GM19452 (cell line): ENCODE results near the gene FAM222A.

Experiments used
- ATAC-seq: cut with Tn5 transposase; IDR thresholded peaks from one replicate; pipeline ENCODE4 v1.9.1; 2021; ENCODE audit not compliant: unreplicated experiment

The FAM222A gene

DNA sequence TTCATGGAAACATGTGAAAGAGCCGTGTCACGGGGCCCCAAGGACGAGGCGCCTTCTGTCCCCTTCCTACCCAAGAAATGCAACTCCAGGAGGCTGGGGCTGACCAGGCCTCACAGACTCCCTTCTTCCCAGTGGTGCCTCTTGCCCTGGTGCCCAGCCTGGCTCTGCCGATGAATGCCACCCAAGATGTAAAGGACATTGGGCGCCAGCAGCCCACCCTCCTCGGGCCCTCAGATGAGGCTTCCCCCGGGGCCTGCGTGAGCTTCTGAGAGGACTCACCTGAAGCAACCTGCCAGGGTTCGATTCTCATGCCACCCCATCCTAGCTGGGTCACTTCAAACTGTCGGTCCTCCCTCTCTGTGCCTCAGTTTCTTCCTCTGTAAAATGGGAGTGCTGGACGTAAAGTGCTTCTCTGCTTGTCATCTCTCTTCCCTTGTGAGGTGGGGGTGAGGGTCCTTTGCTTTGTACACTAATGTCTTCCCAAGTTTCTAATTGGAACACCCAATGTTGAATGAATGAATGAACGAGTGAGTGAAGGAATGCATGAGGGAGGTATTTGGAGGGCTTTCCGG is 10.8 kb downstream of the FAM222A start:
- ATAC-seq = no peak

DNA sequence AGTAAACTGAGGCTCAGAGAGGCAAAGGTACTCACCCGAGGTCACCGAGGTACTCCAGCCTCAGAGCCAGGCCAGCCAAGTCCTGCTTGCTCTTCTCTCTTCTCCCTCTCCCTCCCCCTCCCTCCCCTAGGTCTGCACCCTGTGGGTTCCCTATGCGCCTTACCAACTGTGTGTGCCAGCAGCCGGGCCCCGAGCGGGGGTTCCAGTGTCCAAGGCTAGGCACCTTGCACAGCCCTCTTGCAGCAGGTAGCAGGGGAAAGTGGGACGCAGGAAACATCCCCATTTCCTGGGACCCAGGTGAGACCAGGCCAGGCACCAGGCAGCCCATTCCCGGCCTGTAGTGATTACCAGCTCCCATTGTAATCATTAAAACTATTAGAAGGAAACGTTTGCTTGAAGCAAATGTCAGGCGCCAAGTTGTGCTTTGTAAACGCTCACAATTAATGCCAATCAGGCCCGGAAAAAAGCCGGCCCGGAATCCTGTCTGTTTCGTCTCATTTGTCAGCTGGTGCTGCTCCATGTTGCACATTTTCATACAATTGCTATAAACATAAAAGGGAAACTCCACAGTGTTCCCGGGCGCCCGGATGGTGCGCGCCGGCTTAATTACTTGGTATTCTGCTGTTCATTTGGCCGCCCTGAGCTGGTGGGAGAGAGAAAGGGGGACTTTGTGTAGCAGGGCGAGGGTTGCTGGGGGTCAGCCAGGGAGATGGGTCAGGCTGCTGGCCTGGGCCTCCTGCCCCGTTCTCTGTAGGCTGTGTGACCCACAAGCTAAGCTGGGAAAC is 11.9 kb downstream of the FAM222A start:
- no peak for ATAC-seq

DNA sequence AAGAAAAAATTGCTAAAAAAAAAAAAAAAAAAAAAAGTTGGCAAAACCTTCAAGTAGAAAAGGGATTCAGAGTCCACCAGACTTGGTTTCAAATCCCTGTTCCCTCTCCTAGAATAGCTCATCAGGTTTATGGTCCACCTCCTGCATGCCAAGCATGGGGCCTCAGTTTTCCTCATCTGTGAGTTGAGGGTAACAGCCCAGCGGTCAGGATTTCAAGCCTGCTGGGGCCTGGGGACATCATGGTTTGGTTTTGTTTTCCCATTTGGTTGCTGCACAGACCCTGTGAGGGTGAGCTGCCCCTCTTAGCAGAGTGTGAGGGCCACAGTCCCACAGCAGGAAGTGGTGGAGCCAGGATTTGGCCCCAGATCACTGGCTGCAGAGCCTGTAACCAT is 12.5 kb downstream of the FAM222A start:
- ATAC-seq = no peak

DNA sequence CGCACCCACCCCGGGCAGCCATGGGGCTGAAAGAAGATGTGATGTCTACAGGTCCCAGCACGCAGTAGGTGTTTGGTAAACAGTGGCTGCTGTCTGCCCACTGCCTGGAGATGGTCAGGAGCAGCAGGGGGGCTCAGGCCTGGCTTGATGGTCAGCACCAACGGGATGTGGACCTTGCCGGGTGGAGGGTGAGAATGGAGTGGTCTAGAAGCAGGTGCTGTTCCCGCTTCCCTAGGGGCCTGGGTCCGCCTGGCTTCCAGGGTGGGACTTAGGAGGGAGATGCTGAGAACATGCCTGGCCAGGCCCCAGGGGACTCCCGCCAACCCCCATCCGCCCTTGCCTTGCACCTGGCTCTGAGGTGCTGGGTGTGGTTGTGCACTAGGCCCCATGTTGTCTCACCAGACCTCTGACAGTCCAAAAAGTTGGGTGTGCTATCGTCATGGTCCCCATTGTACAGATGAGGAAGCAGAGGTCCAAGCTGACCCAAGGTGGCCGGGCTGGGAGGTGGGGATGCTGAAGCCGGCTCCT is 12.9 kb downstream of the FAM222A start:
- ATAC-seq = no peak

- ATAC-seq = no peak
These were observed 13.6 kb downstream of the FAM222A start for GRCh38 chr12:109727039-109727723.

DNA sequence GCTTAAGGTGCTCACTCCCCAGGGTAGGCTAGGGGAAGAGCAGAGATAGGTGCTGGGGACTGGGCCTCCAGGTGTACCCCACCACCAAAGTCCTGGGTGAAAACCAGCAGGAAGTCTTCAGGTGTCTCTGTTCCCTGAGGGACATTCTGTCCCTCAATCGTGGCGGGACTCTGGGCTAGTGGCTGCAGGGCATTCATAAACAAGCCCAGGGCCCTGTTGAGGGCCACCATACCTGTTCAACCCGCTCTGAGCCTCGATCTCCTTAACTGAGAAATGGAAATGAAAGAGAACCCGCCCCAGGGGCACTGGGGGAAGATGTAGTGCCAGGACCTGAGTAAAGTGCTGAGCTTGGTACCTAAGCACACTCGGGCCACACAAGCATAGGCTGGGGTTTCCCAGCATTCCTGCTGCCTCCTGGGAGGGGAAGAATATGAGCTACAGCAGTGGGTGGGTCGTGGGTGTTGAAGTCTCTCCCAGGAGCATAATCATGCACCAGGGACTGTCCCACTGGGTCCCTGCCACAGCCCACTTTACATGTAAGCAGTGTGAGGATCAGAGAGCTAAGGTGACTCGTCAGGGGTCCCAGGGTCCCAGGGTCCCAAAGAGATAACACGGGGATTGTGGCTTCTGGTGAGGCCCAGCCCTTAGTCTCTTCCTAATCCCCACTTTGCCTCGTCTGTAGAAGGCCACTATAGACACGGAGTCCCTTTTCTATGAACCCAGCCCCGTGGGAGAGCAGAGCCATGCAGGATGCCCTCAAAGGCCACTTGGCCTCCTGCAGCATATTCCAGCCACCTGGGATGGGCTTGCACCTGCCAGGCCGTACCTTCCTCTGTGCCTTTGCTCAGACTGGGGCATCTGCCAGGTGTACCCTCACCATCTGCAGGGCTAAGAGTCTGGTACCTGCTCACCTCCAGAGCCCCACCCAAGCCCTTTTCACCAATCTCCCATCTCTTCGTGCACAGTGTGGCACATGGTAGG is 14.4 kb downstream of the FAM222A start:
- no peak for ATAC-seq

GRCh38 chr12:109728921-109729320 is 15.3 kb downstream of the FAM222A start:
- no peak for ATAC-seq

- ATAC-seq = no peak
These were observed 15.8 kb downstream of the FAM222A start for GRCh38 chr12:109729371-109729781.

- no peak for ATAC-seq
These were observed 16.2 kb downstream of the FAM222A start for GRCh38 chr12:109729801-109730200.

DNA sequence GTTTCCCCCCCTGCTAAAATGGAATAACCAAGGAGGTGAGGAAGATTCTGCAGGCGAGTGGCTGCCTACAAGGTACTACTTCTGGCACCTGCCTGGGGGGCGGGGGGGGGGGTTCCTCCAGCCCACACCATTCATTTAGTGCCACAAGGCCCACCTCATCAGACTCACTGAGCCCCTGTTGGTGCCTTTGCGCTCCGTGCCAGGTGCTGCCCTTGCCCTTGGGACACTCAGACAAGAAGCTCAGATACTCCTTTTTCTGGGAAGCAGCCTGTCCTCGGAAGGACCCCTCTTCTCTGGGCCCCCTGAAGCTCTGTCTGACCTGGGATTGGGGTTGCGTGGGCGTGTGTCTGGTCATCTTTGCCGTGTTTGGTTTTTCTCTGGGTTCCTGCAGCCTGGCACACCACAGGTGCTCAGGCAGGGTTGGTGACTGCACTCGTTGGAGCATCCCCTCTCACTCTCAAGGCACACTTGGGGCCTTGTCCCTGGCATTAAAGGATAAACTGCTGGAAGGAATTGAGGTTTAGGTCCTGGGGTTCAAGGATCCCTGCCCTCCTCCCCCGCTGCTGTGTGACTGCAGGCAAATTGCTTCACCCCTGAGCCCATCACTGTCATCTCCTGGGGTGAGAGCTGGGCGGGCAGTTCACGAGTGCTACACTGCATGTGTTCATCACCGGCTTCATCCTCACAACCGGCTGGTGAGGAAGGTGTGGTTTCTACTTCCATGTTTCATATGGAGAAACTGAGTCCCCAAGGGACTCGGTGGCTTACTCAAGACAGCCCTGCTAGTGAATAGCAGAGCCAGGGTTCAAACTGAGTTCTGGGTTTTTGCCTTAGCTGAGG is 16.9 kb downstream of the FAM222A start:
- no peak for ATAC-seq

DNA sequence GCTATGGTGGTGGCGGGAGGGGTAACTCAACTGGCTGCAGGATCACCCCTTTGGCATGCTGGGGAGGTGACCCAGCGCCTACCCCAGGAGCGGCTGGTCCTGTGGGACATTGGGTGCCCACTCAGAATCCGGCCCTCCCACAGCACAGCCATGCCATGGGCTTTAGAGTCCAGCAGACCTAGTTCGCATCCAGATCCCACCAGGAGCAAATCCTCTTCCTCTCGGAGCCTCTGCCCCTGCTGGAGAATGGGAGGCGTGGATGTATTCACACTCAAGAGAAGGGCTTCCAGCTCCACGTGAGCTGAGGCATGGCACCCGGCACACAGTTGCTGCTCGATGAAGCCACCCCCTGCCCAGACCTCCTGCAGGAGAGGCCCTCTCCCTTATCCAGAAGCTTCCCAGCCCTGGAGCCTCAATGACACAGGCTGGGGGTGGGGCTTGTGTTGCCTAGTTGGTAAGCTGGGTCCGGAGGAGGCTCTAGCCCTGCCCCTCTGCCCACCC is 17.7 kb downstream of the FAM222A start:
- no peak for ATAC-seq

DNA sequence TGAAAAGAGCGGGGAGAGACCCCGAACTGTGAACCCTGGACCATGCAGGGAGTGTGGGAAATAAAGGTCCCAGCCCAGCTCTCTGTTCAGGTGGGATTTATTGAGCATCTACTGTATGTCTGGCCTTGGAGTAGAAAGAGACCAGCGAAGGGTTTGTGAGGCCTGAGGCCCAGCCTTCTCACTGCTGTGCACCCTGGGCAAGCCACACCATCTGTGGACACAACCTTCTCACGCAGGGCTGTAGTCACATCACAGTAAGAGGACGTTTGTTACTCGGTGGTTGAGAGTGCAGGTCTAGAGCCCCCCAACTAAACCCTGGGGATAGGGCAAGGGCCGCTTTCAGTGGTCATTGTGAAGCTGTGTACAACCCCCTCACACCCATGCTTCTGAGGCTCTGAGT is 18.2 kb downstream of the FAM222A start:
- ATAC-seq = no peak

DNA sequence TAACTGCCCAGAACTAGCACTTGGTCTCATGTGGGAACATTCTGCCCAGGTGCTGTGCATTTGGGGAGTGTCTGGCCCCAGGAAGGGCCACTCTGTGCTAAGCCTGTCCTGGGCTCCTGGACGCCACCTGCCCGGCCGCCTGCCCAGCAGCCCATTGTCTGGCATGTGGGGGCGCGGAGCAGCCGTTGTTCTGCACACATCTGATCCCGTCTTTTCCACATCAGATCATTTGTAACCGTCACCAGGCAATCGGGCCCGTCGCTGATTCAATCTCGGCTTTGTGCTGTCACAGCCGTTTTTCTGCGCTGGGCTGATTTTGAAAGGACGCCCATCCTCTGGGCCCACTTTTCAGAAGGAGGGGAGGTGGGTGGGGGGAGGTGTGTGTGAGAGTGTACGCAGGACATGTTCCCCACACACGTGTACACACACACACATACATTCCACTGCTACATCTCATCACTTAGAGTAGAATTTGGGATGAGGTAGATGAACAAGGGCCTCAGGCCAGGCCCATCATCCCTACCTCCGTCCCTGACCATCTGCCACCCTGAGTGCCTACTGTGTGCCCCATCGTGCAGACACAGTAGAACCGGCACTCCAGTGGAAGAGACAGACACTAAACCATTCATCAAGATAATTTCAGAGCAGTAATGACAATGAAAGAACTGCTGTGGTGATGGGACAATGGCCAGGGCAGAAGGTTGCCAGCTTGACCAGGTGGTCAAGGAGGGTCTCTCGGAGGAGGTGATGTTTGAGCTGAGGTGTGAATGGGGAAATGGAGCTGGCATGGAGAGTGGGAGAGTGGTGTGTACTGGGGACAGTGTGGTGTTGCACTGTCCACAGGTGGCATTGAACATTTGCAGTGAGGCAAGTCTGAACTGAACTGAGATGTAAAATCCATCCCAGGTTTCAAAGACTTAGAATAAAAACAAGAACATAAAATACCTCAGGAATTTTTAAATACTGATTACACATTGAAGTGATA is 19.0 kb downstream of the FAM222A start:
- no peak for ATAC-seq

DNA sequence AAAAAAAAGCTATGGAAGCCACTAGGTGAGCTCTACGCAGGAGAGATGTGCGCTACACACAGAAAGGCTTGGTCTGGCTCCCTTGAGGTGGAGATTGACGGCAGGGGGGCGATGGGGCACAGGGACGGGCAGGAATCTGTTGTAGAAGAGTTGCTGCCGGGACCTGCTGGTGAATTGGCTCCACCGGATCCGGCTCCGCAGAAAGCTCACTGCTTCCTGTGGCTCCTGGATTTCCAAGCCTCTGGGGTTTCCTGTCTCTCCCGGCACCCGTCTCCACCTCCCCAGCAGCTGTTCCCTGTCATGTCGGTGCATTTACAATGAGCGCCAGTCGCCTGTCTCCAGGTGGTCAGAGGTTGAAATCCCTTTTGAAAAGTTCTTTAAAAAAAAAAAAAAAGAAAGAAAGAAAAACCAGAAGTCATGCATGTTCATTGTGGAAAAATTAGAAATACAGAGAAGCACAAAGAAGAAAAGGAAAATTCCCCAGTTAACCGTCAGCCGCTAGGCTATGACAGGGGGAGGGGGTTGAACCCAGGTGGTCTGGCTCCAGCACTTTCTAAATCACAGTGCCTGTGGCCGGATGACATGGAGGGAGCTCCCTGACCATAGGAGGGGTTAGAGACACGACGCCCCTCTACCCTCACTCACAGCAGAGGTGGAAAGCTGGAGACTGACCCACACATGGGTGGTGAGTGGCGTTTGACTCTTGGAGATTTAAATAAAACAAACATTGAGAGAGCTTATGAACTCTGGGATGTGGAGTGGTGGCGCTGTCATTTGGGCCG is 20.8 kb downstream of the FAM222A start:
- no peak for ATAC-seq

DNA sequence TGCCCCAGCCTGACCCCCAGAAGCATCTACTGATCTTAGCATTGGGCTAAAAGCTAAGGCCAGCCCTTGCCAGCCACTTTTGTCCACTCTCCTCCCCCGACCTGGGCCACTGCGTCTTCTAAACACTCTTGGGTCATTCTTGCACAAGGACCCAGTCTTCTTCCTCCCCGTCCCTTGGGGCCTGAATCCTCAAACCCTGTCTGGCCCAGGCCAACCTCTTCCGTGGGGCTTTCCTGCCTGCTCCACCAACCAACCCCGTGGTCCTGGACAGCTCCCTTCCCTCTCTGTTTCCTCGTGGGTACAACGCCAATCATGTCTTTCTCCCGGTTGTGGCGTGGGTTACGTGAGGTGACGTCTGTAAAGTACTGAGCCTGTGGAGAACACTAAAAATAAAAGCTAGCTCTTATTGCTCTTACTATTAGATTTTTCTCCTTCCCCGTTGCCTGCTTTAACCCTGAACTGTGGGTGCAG is 21.5 kb downstream of the FAM222A start:
- no peak for ATAC-seq

DNA sequence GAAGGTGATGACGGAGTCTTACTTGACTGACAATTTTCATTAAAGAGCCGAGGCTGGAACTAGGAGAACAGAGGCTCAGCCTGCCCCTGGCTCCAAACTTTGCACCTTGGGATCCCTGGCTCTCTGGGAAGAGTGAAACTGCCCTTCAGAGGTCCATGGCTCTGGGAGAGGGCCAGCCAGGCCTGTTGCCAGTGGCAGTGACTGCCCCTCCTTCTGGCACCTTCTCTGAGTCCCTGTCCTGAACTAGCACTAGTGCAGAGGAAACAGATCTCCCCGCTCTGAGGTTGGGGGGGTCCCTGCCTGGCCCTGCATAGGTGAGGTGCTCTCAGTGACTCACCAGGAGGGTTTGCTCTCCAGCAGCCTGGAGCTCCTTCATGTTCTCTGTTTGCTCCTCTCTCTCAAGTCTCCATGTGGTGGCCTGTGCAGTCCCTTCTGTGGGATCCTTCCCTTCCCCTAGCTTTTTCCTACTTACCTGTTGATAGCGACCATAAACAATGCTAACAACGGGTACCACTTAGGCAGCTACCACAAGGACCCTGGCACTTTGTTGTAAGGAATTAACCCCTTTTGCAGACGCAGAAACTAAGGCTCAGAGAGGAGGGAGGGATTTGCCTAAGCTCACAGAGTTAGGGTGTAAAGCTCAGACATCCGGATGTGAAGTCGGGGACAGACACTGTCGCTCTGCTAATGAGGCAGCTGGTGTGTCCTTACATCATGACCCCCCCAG is 22.4 kb downstream of the FAM222A start:
- no peak for ATAC-seq

DNA sequence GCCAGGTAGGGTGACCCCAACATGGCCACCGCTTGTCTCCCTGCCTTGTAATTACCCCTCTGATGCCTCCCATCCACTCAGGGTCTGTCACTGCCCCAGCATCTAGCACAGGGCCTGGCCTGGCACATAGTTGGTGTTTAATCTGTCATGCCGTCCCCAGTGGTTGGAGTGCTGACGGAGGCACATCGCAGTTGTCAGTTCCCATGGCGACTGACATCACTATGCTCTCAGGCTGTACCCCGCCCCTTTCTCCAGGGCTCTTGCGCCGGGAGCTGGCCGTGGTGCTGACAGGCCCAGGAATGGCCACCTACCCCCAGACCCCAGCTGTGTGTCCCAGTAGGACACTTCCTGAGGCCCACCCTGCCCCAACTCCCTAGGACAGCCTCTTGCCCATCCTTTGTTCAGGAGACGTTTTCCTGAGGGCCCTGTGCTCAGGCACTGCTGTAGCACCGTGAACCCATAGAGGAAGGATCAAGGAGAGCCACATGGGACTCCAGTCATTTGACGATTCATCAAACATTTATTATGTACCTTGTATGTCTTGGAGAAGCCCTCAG is 23.0 kb downstream of the FAM222A start:
- ATAC-seq = no peak
